Erythroblast (primary cell): ENCODE data around the gene DRICH1.

Experiments
- GATA1 ChIP-seq: IDR thresholded peaks from 2 replicates; pipeline ENCODE4 v1.6.1; 2011; ENCODE audit warnings: low read depth, mild to moderate bottlenecking, control low read depth, low read length, moderate library complexity
- POLR2A ChIP-seq: IDR thresholded peaks from 2 replicates; pipeline ENCODE4 v1.6.1; 2011; ENCODE audit warnings: mild to moderate bottlenecking, low read length

DNA sequence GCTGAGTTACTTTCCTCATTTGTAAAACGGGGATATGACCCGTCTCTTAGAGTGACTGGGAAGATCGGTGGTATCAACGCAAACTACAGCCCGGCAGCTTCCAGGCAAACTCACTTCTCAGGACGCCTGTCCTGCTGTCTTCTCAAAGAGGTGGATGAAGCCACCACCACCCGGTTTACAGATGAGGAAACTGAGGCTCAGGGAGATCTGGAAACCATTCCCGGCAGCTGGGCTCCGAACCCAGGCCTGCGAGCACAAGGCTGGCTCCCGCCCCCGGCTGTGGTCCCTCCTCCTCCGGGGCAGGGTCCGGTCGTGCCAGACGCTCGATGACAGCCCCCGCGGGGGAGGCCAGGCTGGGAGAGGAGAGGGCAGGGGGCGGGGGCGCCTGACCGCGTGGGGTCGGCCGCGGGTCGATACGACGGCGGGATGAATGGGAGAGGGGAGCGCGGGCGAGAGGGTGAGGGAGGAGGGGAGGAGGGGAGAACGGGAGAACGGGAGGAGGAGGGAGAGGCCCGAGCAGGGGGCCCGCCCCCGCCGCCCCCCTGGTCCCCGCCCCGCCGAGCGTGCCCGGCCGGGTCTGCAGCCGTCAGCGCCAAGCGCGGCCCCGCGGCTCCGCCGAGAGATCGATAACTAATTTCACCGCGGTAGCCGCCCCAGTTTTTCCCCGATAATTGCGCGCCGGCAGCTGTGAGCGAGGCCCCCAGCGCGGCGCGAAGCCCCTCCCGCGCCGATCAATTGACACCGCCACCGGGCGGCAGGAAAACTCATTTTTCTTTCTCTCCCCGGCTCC lies 66.0 kb downstream of the DRICH1 start:
- TF ChIP-seq POLR2A, result no peak
- TF ChIP-seq GATA1, result no peak
